K562 (cell line): ENCODE measurements around the gene ZBTB46. TPM values are rescaled to one million over a fixed set of nuclear protein-coding genes. Genes with fewer than 3 reads are reported as not detected.
"Not testable (repeated sequence)": the region's sequence is repeated elsewhere in the genome, so short reads cannot be mapped to it uniquely, and the experiment has no call there.

ENCODE experiments used
- ATAC-seq: fragments of 200-7000 bp; cut with Tn5 transposase; 3 replicates; pipeline ENCODE4 v1.9.1; 2020; ENCODE audit warnings: moderate library complexity
- BruUV-seq: library from RNA; stranded (reverse); fragments of 400-500 nt; replicated peaks from 2 replicates; lab custom pipeline; 2021; lab: Mats Ljungman, UMichigan
- CTCF ChIA-PET: fragments of 300-600 bp; formaldehyde crosslinking; extraction: SDS; loops from one replicate; lab custom pipeline; 2021; ENCODE audit warnings: low intra/inter-chr PET ratio; lab: Yijun Ruan, JAX
- POLR2A ChIA-PET: fragments of 300-600, 350-650 bp; sonication (Branson Sonifier 250); formaldehyde crosslinking; extraction: SDS; loops from one replicate; lab custom pipeline; 2021; ENCODE audit warnings: antibody characterized with exemption, inconsistent platforms; lab: Yijun Ruan, JAX
- DNase-seq, 4 experiments: peaks; one replicate each; pipeline versions ENCODE4 v3.0.0 to v3.0.0-alpha.2; 2011 to 2018; ENCODE audit warnings: low spot score in 3 of 4, mixed read lengths in 3 of 4; ENCODE audit errors: extremely low read depth in 1 of 4
- FAIRE-seq: peaks from 2 replicates; lab custom pipeline; 2011; peaks lifted over from hg19 to GRCh38; lab: Jason Lieb, UNC
- H2AFZ ChIP-seq: 2 replicates; pipeline ENCODE4 v1.6.0; 2011; ENCODE audit warnings: low read depth, low read length, control low read depth, inconsistent platforms
- H3K27ac ChIP-seq: fragments of 200-600 bp; 3 replicates; pipeline ENCODE4 v1.8.0; 2011; ENCODE audit warnings: low read depth, mild to moderate bottlenecking, control low read depth, inconsistent platforms, low read length, moderate library complexity, mixed read lengths; ENCODE audit errors: extremely low read depth
- H3K27me3 ChIP-seq, 2 experiments: fragments of 300-600 bp in 1 of 2; 2 replicates in 1 of 2; 3 replicates in 1 of 2; pipeline versions ENCODE4 v1.6.0 to v1.8.0; 2011; ENCODE audit warnings: inconsistent platforms in 2 of 2, low read length in 2 of 2, mild to moderate bottlenecking in 1 of 2, mixed read lengths in 1 of 2, moderate library complexity in 1 of 2; ENCODE audit not compliant: control insufficient read depth in 2 of 2, insufficient read depth in 2 of 2
- H3K36me3 ChIP-seq: fragments of 300-600 bp; 3 replicates; pipeline ENCODE4 v1.8.0; 2011; ENCODE audit warnings: mild to moderate bottlenecking, low read length, inconsistent platforms; ENCODE audit not compliant: control insufficient read depth, insufficient read depth
- H3K4me1 ChIP-seq, 2 experiments: fragments of 200-600 bp in 1 of 2; replicated peaks in 1 of 2; 2 replicates in 1 of 2; 3 replicates in 1 of 2; pipeline versions ENCODE4 v1.5.1 to v1.8.0; 2011; ENCODE audit warnings: inconsistent platforms in 2 of 2, low read length in 2 of 2, mild to moderate bottlenecking in 1 of 2, mixed read lengths in 1 of 2, moderate library complexity in 1 of 2; ENCODE audit not compliant: control insufficient read depth in 2 of 2, insufficient read depth in 2 of 2
- H3K4me2 ChIP-seq: 2 replicates; pipeline ENCODE4 v1.6.1; 2011; ENCODE audit warnings: low read length, control low read depth, inconsistent platforms, mixed read lengths; ENCODE audit not compliant: insufficient read depth
- H3K4me3 ChIP-seq: fragments of 200-600 bp; sonication (generic), shearing (Covaris generic); 2 replicates; pipeline ENCODE4 v1.5.1; 2016; ENCODE audit warnings: control low read depth, inconsistent platforms
- H3K79me2 ChIP-seq: fragments of 200-600 bp; 3 replicates; pipeline ENCODE4 v1.8.0; 2011; ENCODE audit warnings: low read length, inconsistent platforms; ENCODE audit not compliant: control insufficient read depth, insufficient read depth
- H3K9ac ChIP-seq, 2 experiments: 2 replicates each; pipeline versions ENCODE4 v1.6.0 to v1.6.1; 2011; ENCODE audit warnings: low read depth in 2 of 2, low read length in 2 of 2, control low read depth in 1 of 2, inconsistent platforms in 1 of 2, mild to moderate bottlenecking in 1 of 2, mixed read lengths in 1 of 2; ENCODE audit not compliant: insufficient read depth in 1 of 2
- H3K9me1 ChIP-seq: one replicate; pipeline ENCODE4 v1.6.0; 2011; ENCODE audit warnings: inconsistent platforms, mild to moderate bottlenecking, low read length, moderate library complexity; ENCODE audit not compliant: control insufficient read depth, insufficient read depth
- H3K9me3 ChIP-seq: replicated peaks from 2 replicates; pipeline ENCODE4 v1.5.1; 2011; ENCODE audit warnings: low read depth, low read length, inconsistent platforms; ENCODE audit not compliant: control insufficient read depth, insufficient read depth
- H4K20me1 ChIP-seq: replicated peaks from 2 replicates; pipeline ENCODE4 v1.6.1; 2011; ENCODE audit warnings: low read length, inconsistent platforms, mixed read lengths; ENCODE audit not compliant: control insufficient read depth, insufficient read depth
- DDX20 ChIP-seq: fragments of 450-650 bp; IDR thresholded peaks from 2 replicates; pipeline ENCODE4 v1.6.1; 2016; ENCODE audit warnings: missing genetic modification characterization, low read depth, mild to moderate bottlenecking, missing compliant biosample characterization, moderate library complexity
- RBFOX2 ChIP-seq: fragments of 200-400 bp; formaldehyde crosslinking; IDR thresholded peaks from 2 replicates; pipeline ENCODE4 v1.6.1; 2017; ENCODE audit warnings: low read depth, mild to moderate bottlenecking, low read length, moderate library complexity
- RBM25 ChIP-seq: fragments of 200-400 bp; formaldehyde crosslinking; IDR thresholded peaks from 2 replicates; pipeline ENCODE4 v1.6.1; 2018; ENCODE audit warnings: low read length, low read depth, moderate library complexity; ENCODE audit not compliant: severe bottlenecking
- ZNF444 ChIP-seq: fragments of 250-450 bp; sonication (Bioruptor Pico); IDR thresholded peaks from 2 replicates; pipeline ENCODE4 v1.4.0; 2020; ENCODE audit warnings: mild to moderate bottlenecking, moderate library complexity
- WGBS: fragments of 100-300 bp; shearing (Covaris generic); methylation state at CpG from one replicate; pipeline ENCODE4 v1.1.6; 2016; ENCODE audit warnings: low coverage, mixed read lengths; ENCODE audit not compliant: insufficient coverage; ENCODE audit errors: missing lambda C conversion rate; 5-methylcytosine and 5-hydroxymethylcytosine counted together
- in situ Hi-C: fragments of 300-500 bp; cut with MboI; formaldehyde crosslinking; loops from 4 replicates; pipeline ENCODE4 v1.15.0; 2018; ENCODE audit warnings: inconsistent platforms, mixed read lengths
- intact Hi-C: fragments of 100-400 bp; cut with micrococcal nuclease; formaldehyde crosslinking; loops from 2 replicates; pipeline ENCODE4 v1.14.2; 2022
- polyA plus RNA-seq, 8 experiments: library from polyadenylated mRNA; depleted of rRNA in 4 of 8; stranded (reverse) in 5 of 8; unstranded in 3 of 8; fragments of >200 nt; fragmentation: Nextera tagmentation in 2 of 8; fragmentation: Illumina TruSeq in 1 of 8; extraction: Ambion mirVana in 2 of 8; extraction: Trizol in 1 of 8; gene quantifications; 2 replicates each; pipeline versions ENCODE4 v1.2.1 to v1.2.3, GENCODE V29; 2011 to 2014; ENCODE audit warnings: inconsistent platforms in 1 of 8, missing spikeins in 1 of 8
- total RNA-seq, 7 experiments: library from RNA; depleted of rRNA in 6 of 7; stranded (reverse); fragments of >200 nt in 6 of 7; fragmentation: Illumina TruSeq in 2 of 7; extraction: Trizol in 2 of 7; gene quantifications; 2 replicates each; pipeline versions ENCODE4 v1.2.1 to v1.2.3, GENCODE V29; 2011 to 2021; ENCODE audit warnings: low replicate concordance in 1 of 7
- TF ChIP-seq, protein P1 (sequence below): IDR thresholded peaks from 2 replicates; pipeline ENCODE4 v1.6.1; 2014; ENCODE audit warnings: antibody characterized with exemption

Gene ZBTB46
- total and polyA plus RNA-seq, 9 of the 15 experiments (the other 6 are each of a cell fraction or from before 2014, with no cell fraction given), result 0.29 to 4.1 (median 1.1) TPM

DNA sequence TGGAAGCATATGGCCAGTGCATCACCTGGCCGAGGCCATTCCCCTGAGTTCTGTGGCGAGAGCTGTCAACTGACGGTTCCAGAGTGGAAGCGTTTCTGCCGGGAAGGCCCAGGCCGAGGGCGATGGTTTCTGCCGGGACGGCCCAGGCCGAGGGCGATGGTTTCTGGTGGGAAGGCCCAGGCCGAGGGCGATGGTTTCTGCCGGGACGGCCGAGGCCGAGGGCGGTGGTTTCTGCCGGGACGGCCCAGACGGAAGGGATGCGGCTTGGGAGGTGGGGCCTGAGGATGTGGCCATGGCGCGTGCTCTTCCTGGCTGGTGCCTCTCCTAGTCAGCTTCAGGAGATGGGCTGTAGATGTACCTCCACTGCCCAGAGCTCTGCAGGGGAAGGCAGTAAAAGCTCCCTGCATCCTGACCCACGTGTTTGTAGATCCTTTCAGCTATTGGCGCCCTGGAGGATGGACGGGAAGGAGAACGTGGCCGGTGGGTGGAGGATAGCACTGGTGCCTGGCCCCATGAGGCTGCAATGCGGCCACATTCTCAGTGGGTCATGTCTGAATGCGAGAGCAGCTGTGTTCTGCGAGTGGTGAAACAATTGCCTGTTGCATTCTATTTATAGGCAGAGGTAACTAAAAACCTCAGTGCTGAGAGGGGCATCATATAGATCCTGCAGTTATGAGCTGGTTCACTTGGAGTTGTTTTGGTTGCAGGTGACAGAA, 46.8 kb upstream of the ZBTB46 start:
- TF ChIP-seq RBM25, result no peak
- peak; percentile 31; the same call in 1 of the 2 replicates for TF ChIP-seq RBFOX2
- TF ChIP-seq, all 486 proteins: peak for 1
- H3K27me3 ChIP-seq, result no peaks in the 10 kb centered on the region
- ATAC-seq (no peak), FAIRE-seq (no peak), DNase-seq (no peak)
- H3K9ac ChIP-seq, result no peak overlapping the region; a peak in 2 of 4 replicates
- WGBS, result 92% methylated on average over 15 of the region's 32 CpGs
- peaks cover 2% of the 10 kb centered on the region; the same call in 1 of the 3 replicates for H3K79me2 ChIP-seq
- H2AFZ ChIP-seq, result no peak overlapping the region
- ChIA-PET CTCF (no interaction called here), POLR2A (interaction anchor here (1.2 to 4.1 kb wide), 2 partner anchors 12 to 14 kb away, joined by 3 to 39 read pairs; partner anchors contain the start of gene TPD52L2)
- H3K4me2 ChIP-seq, result no peak overlapping the region
- in situ Hi-C loops (no loop called here), intact Hi-C loops (no loop called here)
- peaks cover 0 to 5% of the 10 kb centered on the region in 2 experiments; a peak in 1 of 5 replicates for H3K4me1 ChIP-seq
- peaks cover 78% of the 10 kb centered on the region; the same call in 2 of the 3 replicates for H3K36me3 ChIP-seq
- peaks cover 11% of the 10 kb centered on the region for H4K20me1 ChIP-seq
- no TSS peak for BruUV-seq
- H3K4me3 ChIP-seq, result no peak overlapping the region
- H3K27ac ChIP-seq, result no peak overlapping the region
- H3K9me3 ChIP-seq, result no peaks in the 10 kb centered on the region
- no peaks in the 10 kb centered on the region for H3K9me1 ChIP-seq

DNA sequence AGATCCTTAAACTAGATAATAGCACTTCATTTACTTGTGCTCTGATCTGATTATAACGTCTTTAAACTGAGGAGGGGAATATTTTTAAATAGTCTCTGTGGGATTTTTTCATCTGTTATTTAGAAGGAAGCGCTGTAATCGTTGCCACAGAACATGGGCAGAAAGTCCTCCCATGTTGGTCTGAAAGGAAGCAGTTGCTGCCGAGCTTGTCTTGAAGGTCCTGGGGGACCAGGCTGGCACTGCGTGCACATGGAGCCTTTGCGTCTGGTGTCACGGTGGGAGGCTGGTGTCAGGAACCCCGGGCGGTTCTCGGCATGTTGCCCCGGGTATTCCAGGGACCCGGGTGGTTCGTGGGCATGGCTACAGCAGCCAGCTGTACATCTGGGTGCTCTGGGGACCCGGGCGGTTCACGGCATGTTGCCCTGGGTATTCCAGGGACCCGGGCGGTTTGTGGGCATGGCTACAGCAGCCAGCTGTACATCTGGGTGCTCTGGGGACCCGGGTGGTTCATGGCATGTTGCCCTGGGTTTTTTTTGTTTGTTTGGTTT, 45.5 kb upstream of the ZBTB46 start:
- Histone ChIP-seq H3K4me1 (no peaks in the 10 kb centered on the region), H3K9me1 (no peaks in the 10 kb centered on the region), H3K27me3 (no peaks in the 10 kb centered on the region), H3K9ac (no peak overlapping the region), H3K79me2 (peaks cover 2% of the 10 kb centered on the region; the same call in 1 of the 3 replicates), H3K9me3 (no peaks in the 10 kb centered on the region), H3K27ac (no peak overlapping the region), H3K4me3 (no peak overlapping the region), H3K36me3 (peaks cover 77% of the 10 kb centered on the region; the same call in 2 of the 3 replicates), H2AFZ (no peak overlapping the region), H3K4me2 (no peak overlapping the region)
- ChIA-PET CTCF (interaction anchor here (0.5 kb wide), 1 partner anchor 77 kb away, joined by 4 read pairs; no protein-coding TSS in a partner anchor), POLR2A (interaction anchor here (0.6 to 4.1 kb wide), 3 partner anchors 8 to 15 kb away, joined by 3 to 39 read pairs (median 3); partner anchors contain the start of gene TPD52L2)
- in situ Hi-C loops (no loop called here), intact Hi-C loops (no loop called here)
- 91% methylated on average over 18 of the region's 19 CpGs for WGBS
- no peak for FAIRE-seq
- no peak for ATAC-seq
- no TSS peak for BruUV-seq
- TF ChIP-seq ZNF444 (CRISPR knock-in tag), result no peak
- TF ChIP-seq DDX20, result no peak
- TF ChIP-seq, protein P1, sequence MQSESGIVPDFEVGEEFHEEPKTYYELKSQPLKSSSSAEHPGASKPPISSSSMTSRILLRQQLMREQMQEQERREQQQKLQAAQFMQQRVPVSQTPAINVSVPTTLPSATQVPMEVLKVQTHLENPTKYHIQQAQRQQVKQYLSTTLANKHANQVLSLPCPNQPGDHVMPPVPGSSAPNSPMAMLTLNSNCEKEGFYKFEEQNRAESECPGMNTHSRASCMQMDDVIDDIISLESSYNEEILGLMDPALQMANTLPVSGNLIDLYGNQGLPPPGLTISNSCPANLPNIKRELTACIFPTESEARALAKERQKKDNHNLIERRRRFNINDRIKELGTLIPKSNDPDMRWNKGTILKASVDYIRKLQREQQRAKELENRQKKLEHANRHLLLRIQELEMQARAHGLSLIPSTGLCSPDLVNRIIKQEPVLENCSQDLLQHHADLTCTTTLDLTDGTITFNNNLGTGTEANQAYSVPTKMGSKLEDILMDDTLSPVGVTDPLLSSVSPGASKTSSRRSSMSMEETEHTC, result no peak
- peak; percentile 53 for TF ChIP-seq RBFOX2
- TF ChIP-seq, all 486 proteins: peak for 1
- peaks cover 6% of the 10 kb centered on the region for H4K20me1 ChIP-seq
- no peak for DNase-seq

DNA sequence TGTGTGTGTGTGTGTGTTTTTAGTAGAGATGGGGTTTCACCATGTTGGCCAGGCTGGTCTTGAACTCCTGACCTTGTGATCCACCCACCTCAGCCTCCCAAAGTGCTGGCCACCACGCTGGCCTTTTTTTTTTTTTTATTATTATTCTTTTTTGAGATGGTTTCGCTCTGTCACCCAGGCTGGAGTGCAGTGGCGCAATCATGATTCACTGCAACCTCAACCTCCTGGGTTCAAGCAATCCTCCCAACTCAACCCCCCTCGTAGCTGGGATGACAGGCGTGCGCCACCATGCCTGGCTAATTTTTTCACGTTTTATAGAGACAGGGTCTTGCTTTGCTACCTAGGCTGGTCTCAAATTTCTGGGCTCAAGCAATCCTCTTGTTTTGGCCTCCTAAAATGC, 43.2 kb upstream of the ZBTB46 start:
- DNase-seq, H3K9me3 ChIP-seq, FAIRE-seq, CTCF ChIA-PET, H3K4me3 ChIP-seq, H3K27me3 ChIP-seq, H3K4me1 ChIP-seq, intact Hi-C loops, in situ Hi-C loops, H3K9me1 ChIP-seq, H3K4me2 ChIP-seq, H3K9ac ChIP-seq, H3K27ac ChIP-seq, ATAC-seq, BruUV-seq, H3K79me2 ChIP-seq, H4K20me1 ChIP-seq, H2AFZ ChIP-seq: not testable (repeated sequence)
- POLR2A ChIA-PET, result interaction anchor here (0.7 kb wide), 1 partner anchor 20 kb away, joined by 3 read pairs; the partner anchor contains the start of gene DNAJC5
- WGBS, result 90% methylated on average over 4 of the region's 7 CpGs
- peaks cover 87% of the 10 kb centered on the region for H3K36me3 ChIP-seq
